HCT116 (cell line): Measurements from ENCODE around the gene PLPP2. TPM values are rescaled to one million over a fixed set of nuclear protein-coding genes. Genes with fewer than 3 reads are reported as not detected.
A peak's percentile ranks its signal among the peaks of the same experiment; 100 is the strongest.

Experiments
- ATAC-seq: fragments of 200-7000 bp; cut with Tn5 transposase; 2 replicates; pipeline ENCODE4 v1.9.1; 2020; ENCODE audit warnings: mild to moderate bottlenecking, moderate library complexity
- BruUV-seq: library from RNA; stranded (reverse); fragments of 400-500 nt; replicated peaks from 2 replicates; lab custom pipeline; 2021; lab: Mats Ljungman, UMichigan
- CTCF ChIA-PET: fragments of 300-600 bp; sonication (Branson Sonifier 250); formaldehyde crosslinking; loops from one replicate; lab custom pipeline; 2021; ENCODE audit warnings: antibody characterized with exemption; lab: Charles Lee
- POLR2A ChIA-PET: fragments of 300-600, 350-600 bp; sonication (Branson Sonifier 250); formaldehyde crosslinking; loops from one replicate; lab custom pipeline; 2021; ENCODE audit warnings: antibody characterized with exemption; lab: Charles Lee
- RAD21 ChIA-PET, 2 experiments: fragments of 300-600 bp; sonication (Branson Sonifier 250); formaldehyde crosslinking; loops; one replicate each; lab custom pipeline; 2023; ENCODE audit warnings: low total read pairs in 2 of 2; ENCODE audit not compliant: uncharacterized antibody in 2 of 2, unreplicated experiment in 2 of 2, low non-redundant PET in 1 of 2; lab: Charles Lee
- DNase-seq: peaks from one replicate; pipeline ENCODE4 v3.0.0-alpha.2; 2010; ENCODE audit warnings: low read depth, low spot score
- H2AFZ ChIP-seq: fragments of 200-600 bp; shearing (Covaris generic), sonication (generic); 2 replicates; pipeline ENCODE4 v1.6.1; 2017; ENCODE audit warnings: low read depth, mixed run types, mixed read lengths, antibody characterized with exemption, low read length; ENCODE audit not compliant: poor library complexity, severe bottlenecking
- H3K27ac ChIP-seq: 2 replicates; pipeline ENCODE4 v1.5.1; 2012; ENCODE audit warnings: low read depth, low read length
- H3K27me3 ChIP-seq: fragments of 200-600 bp; sonication (generic); 2 replicates; pipeline ENCODE4 v1.6.1; 2016; ENCODE audit warnings: mixed run types, low read length, mixed read lengths; ENCODE audit not compliant: insufficient read depth
- H3K36me3 ChIP-seq, 2 experiments: fragments of 200-500 bp in 1 of 2; fragments of 200-600 bp in 1 of 2; sonication (Bioruptor generic) in 1 of 2; sonication (generic) in 1 of 2; 2 replicates each; pipeline versions ENCODE4 v1.5.1 to v1.6.1; 2014 to 2016; ENCODE audit warnings: low read length in 2 of 2, inconsistent platforms in 1 of 2, mixed read lengths in 1 of 2, mixed run types in 1 of 2; ENCODE audit not compliant: insufficient read depth in 2 of 2, control insufficient read depth in 1 of 2
- H3K4me1 ChIP-seq, 2 experiments: fragments of 200-600 bp in 1 of 2; sonication (generic) in 1 of 2; 2 replicates each; pipeline versions ENCODE4 v1.5.1 to v1.6.1; 2012 to 2017; ENCODE audit warnings: low read length in 2 of 2, inconsistent platforms in 1 of 2, mild to moderate bottlenecking in 1 of 2, mixed read lengths in 1 of 2, mixed run types in 1 of 2, moderate library complexity in 1 of 2; ENCODE audit not compliant: insufficient read depth in 2 of 2, control insufficient read depth in 1 of 2
- H3K4me2 ChIP-seq: fragments of 200-600 bp; sonication (generic); 2 replicates; pipeline ENCODE4 v1.6.1; 2017; ENCODE audit warnings: mixed run types, low read length, mixed read lengths
- H3K4me3 ChIP-seq, 2 experiments: fragments of 200-600 bp in 1 of 2; sonication (generic) in 1 of 2; replicated peaks in 1 of 2; 2 replicates each; pipeline ENCODE4 v1.5.1; 2011 to 2016; ENCODE audit warnings: low read length in 2 of 2, control low read depth in 1 of 2, low read depth in 1 of 2, mild to moderate bottlenecking in 1 of 2, mixed read lengths in 1 of 2, mixed run types in 1 of 2
- H3K79me2 ChIP-seq: fragments of 200-600 bp; sonication (generic); 2 replicates; pipeline ENCODE4 v1.6.1; 2017; ENCODE audit warnings: mild to moderate bottlenecking, mixed run types, low read length, moderate library complexity, mixed read lengths; ENCODE audit not compliant: insufficient read depth
- H3K9ac ChIP-seq: fragments of 200-600 bp; sonication (generic); 2 replicates; pipeline ENCODE4 v1.6.1; 2016; ENCODE audit warnings: low read length, mixed read lengths
- H3K9me2 ChIP-seq: fragments of 200-600 bp; sonication (generic), shearing (Covaris generic); 2 replicates; pipeline ENCODE4 v1.6.1; 2017; ENCODE audit warnings: mixed run types, mild to moderate bottlenecking, moderate library complexity; ENCODE audit not compliant: insufficient read depth
- H3K9me3 ChIP-seq, 2 experiments: fragments of 200-500 bp in 1 of 2; fragments of 200-600 bp in 1 of 2; sonication (Bioruptor generic) in 1 of 2; sonication (generic) in 1 of 2; 2 replicates each; pipeline ENCODE4 v1.6.1; 2014 to 2017; ENCODE audit warnings: low read length in 2 of 2, mixed read lengths in 2 of 2, inconsistent platforms in 1 of 2, low read depth in 1 of 2, mild to moderate bottlenecking in 1 of 2, mixed run types in 1 of 2, moderate library complexity in 1 of 2; ENCODE audit not compliant: control insufficient read depth in 1 of 2, insufficient read depth in 1 of 2
- H4K20me1 ChIP-seq: fragments of 200-600 bp; sonication (generic), shearing (Covaris generic); 2 replicates; pipeline ENCODE4 v1.6.1; 2017; ENCODE audit warnings: mixed run types, mild to moderate bottlenecking, moderate library complexity; ENCODE audit not compliant: insufficient read depth
- CEBPB ChIP-seq: IDR thresholded peaks from 2 replicates; pipeline ENCODE4 v1.6.1; 2012; ENCODE audit warnings: low read depth
- EGR1 ChIP-seq: IDR thresholded peaks from 2 replicates; pipeline ENCODE4 v1.6.1; 2012; ENCODE audit warnings: low read depth
- JUND ChIP-seq: IDR thresholded peaks from 2 replicates; pipeline ENCODE4 v1.6.1; 2012
- SP1 ChIP-seq: IDR thresholded peaks from 2 replicates; pipeline ENCODE4 v1.6.1; 2012; ENCODE audit warnings: low read depth
- SRF ChIP-seq: IDR thresholded peaks from 2 replicates; pipeline ENCODE4 v1.6.1; 2012; ENCODE audit warnings: low read depth
- YY1 ChIP-seq: IDR thresholded peaks from 2 replicates; pipeline ENCODE4 v1.6.1; 2011; ENCODE audit warnings: low read length, low read depth, moderate library complexity, mild to moderate bottlenecking; ENCODE audit not compliant: insufficient replicate concordance; ENCODE audit errors: extremely low read depth
- ZBTB33 ChIP-seq: IDR thresholded peaks from 2 replicates; pipeline ENCODE4 v1.6.1; 2011; ENCODE audit warnings: mild to moderate bottlenecking, low read length, moderate library complexity; ENCODE audit not compliant: insufficient replicate concordance; ENCODE audit errors: extremely low read depth
- intact Hi-C: fragments of 100-400 bp; cut with micrococcal nuclease; formaldehyde crosslinking; loops from 2 replicates; pipeline ENCODE4 v1.10.0; 2022
- total RNA-seq: library from RNA; stranded (reverse); gene quantifications from one replicate; pipeline ENCODE4 v1.2.1, GENCODE V29; 2021; ENCODE audit not compliant: unreplicated experiment
- TF ChIP-seq, protein P1 (sequence below): IDR thresholded peaks from 2 replicates; pipeline ENCODE4 v1.6.1; 2012
- TF ChIP-seq, protein P2 (sequence below), 3 experiments: fragments of 200-600 bp in 1 of 3; sonication (generic) in 1 of 3; IDR thresholded peaks in 2 of 3; conservative IDR thresholded peaks in 1 of 3; 2 replicates each; pipeline ENCODE4 v1.5.1; 2012 to 2017; ENCODE audit warnings: low read depth in 2 of 3, low read length in 2 of 3, antibody characterized with exemption in 1 of 3, borderline replicate concordance in 1 of 3, control low read depth in 1 of 3, mild to moderate bottlenecking in 1 of 3, mixed read lengths in 1 of 3, mixed run types in 1 of 3, moderate library complexity in 1 of 3; ENCODE audit not compliant: insufficient read depth in 1 of 3

The PLPP2 gene
- total RNA-seq, 1 experiment from 2014 or later, result 128 TPM

- Histone ChIP-seq H2AFZ (no peak overlapping the region), H3K9me2 (no peaks in the 10 kb centered on the region), H3K4me2 (no peak overlapping the region), H3K79me2 (peaks cover 64% of the 10 kb centered on the region), H3K27me3 (no peaks in the 10 kb centered on the region), H3K4me3 (no peak overlapping the region), H3K4me1 (peaks cover 12 to 28% of the 10 kb centered on the region in 2 experiments), H3K36me3 (peaks cover 28 to 29% of the 10 kb centered on the region in 2 experiments; a peak in 3 of 4 replicates), H3K9me3 (no peaks in the 10 kb centered on the region), H4K20me1 (no peaks in the 10 kb centered on the region), H3K9ac (no peak overlapping the region), H3K27ac (peak overlapping the region; percentile 3; the same call in 1 of the 2 replicates)
- TF ChIP-seq SRF, result no peak
- TF ChIP-seq YY1, result no peak
- TF ChIP-seq, protein P1, sequence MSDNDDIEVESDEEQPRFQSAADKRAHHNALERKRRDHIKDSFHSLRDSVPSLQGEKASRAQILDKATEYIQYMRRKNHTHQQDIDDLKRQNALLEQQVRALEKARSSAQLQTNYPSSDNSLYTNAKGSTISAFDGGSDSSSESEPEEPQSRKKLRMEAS, result no peak
- TF ChIP-seq JUND, result no peak
- TF ChIP-seq SP1, result no peak
- TF ChIP-seq CEBPB, result no peak
- TF ChIP-seq, protein P2, sequence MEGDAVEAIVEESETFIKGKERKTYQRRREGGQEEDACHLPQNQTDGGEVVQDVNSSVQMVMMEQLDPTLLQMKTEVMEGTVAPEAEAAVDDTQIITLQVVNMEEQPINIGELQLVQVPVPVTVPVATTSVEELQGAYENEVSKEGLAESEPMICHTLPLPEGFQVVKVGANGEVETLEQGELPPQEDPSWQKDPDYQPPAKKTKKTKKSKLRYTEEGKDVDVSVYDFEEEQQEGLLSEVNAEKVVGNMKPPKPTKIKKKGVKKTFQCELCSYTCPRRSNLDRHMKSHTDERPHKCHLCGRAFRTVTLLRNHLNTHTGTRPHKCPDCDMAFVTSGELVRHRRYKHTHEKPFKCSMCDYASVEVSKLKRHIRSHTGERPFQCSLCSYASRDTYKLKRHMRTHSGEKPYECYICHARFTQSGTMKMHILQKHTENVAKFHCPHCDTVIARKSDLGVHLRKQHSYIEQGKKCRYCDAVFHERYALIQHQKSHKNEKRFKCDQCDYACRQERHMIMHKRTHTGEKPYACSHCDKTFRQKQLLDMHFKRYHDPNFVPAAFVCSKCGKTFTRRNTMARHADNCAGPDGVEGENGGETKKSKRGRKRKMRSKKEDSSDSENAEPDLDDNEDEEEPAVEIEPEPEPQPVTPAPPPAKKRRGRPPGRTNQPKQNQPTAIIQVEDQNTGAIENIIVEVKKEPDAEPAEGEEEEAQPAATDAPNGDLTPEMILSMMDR (IDR thresholded peaks at IDR 0.05 in 2 of 3, conservative IDR thresholded peaks at IDR 0.05 in 1 of 3; ENCODE audit: borderline replicate concordance in 1 of 3, insufficient read depth in 1 of 3, low read depth in 2 of 3, low read length in 2 of 3), result no peak
- TF ChIP-seq EGR1, result no peak
- TF ChIP-seq ZBTB33, result no peak
- no TSS peak for BruUV-seq
- DNase-seq, result no peak
- ATAC-seq, result no peak
- RAD21 ChIA-PET, result interaction anchor here in 1 of 2 experiments (0.7 kb wide), 1 partner anchor 223 kb away, joined by 3 read pairs; no protein-coding TSS in a partner anchor
- POLR2A ChIA-PET, result no interaction called here
- intact Hi-C loops, result no loop called here
- CTCF ChIA-PET, result interaction anchor here (1.3 kb wide), 1 partner anchor 223 kb away, joined by 3 read pairs; no protein-coding TSS in a partner anchor
Observed at GRCh38 chr19:287381-287871, 3.8 kb downstream of the PLPP2 start.
